ENCODE data around the gene HSD11B1.
"Not testable (repeated sequence)": the region's sequence is repeated elsewhere in the genome, so short reads cannot be mapped to it uniquely, and the experiment has no call there.

HSD11B1 gene

GRCh38 chr1:209691237-209691636 is 13.4 kb upstream of the HSD11B1 start:
- DNase-seq (ENCODE audit: low read depth in 2 of 3, low spot score in 2 of 3) = no peak

GRCh38 chr1:209692296-209692695 is 12.3 kb upstream of the HSD11B1 start:
- no peak for DNase-seq (ENCODE audit: low read depth in 2 of 3, low spot score in 2 of 3)

GRCh38 chr1:209692745-209693504 is 11.7 kb upstream of the HSD11B1 start:
- DNase-seq (ENCODE audit: low read depth in 2 of 3, low spot score in 2 of 3) = peak; percentile 23 to 56 (median 36)

- no peak for DNase-seq (ENCODE audit: low read depth in 2 of 3, low spot score in 2 of 3)
These were observed 8.0 kb upstream of the HSD11B1 start for GRCh38 chr1:209696673-209697072.

- DNase-seq (ENCODE audit: low read depth in 2 of 3, low spot score in 2 of 3) = no peak
These were observed 7.5 kb upstream of the HSD11B1 start for GRCh38 chr1:209697126-209697525.

GRCh38 chr1:209700686-209701085 is 4.0 kb upstream of the HSD11B1 start:
- not testable (repeated sequence) for DNase-seq (ENCODE audit: low read depth in 2 of 3, low spot score in 2 of 3)

- no peak for DNase-seq (ENCODE audit: low read depth in 2 of 3, low spot score in 2 of 3)
These were observed 1.8 kb upstream of the HSD11B1 start for GRCh38 chr1:209702832-209703231.

GRCh38 chr1:209703834-209704504 is 677 bp upstream of the HSD11B1 start:
- DNase-seq (ENCODE audit: low read depth in 2 of 3, low spot score in 2 of 3) = no peak

- DNase-seq (ENCODE audit: low read depth in 2 of 3, low spot score in 2 of 3) = no peak
These were observed 470 bp downstream of the HSD11B1 start for GRCh38 chr1:209705033-209705598.

- DNase-seq (ENCODE audit: low read depth in 2 of 3, low spot score in 2 of 3) = no peak
These were observed 2.0 kb downstream of the HSD11B1 start for GRCh38 chr1:209706622-209707021.

- DNase-seq (ENCODE audit: low read depth in 2 of 3, low spot score in 2 of 3) = no peak
These were observed 2.7 kb downstream of the HSD11B1 start for GRCh38 chr1:209707308-209707707.

GRCh38 chr1:209708297-209708696 is 3.7 kb downstream of the HSD11B1 start:
- DNase-seq (ENCODE audit: low read depth in 2 of 3, low spot score in 2 of 3) = no peak

- no peak for DNase-seq (ENCODE audit: low read depth in 2 of 3, low spot score in 2 of 3)
These were observed 5.4 kb downstream of the HSD11B1 start for GRCh38 chr1:209710093-209710492.

GRCh38 chr1:209710847-209711246 is 6.2 kb downstream of the HSD11B1 start:
- no peak for DNase-seq (ENCODE audit: low read depth in 2 of 3, low spot score in 2 of 3)

GRCh38 chr1:209714338-209714737 is 9.7 kb downstream of the HSD11B1 start:
- no peak for DNase-seq (ENCODE audit: low read depth in 2 of 3, low spot score in 2 of 3)

- no peak for DNase-seq (ENCODE audit: low read depth in 2 of 3, low spot score in 2 of 3)
These were observed 10.7 kb downstream of the HSD11B1 start for GRCh38 chr1:209715314-209715713.

- no peak for DNase-seq (ENCODE audit: low read depth in 2 of 3, low spot score in 2 of 3)
These were observed 13.2 kb downstream of the HSD11B1 start for GRCh38 chr1:209717818-209718217.

- no peak for DNase-seq (ENCODE audit: low read depth in 2 of 3, low spot score in 2 of 3)
These were observed 15.7 kb downstream of the HSD11B1 start for GRCh38 chr1:209720326-209720725.

GRCh38 chr1:209720826-209721225 is 16.2 kb downstream of the HSD11B1 start:
- no peak for DNase-seq (ENCODE audit: low read depth in 2 of 3, low spot score in 2 of 3)

GRCh38 chr1:209721323-209721722 is 16.7 kb downstream of the HSD11B1 start:
- DNase-seq (ENCODE audit: low read depth in 2 of 3, low spot score in 2 of 3) = no peak

- DNase-seq (ENCODE audit: low read depth in 2 of 3, low spot score in 2 of 3) = no peak
These were observed 18.6 kb downstream of the HSD11B1 start for GRCh38 chr1:209723265-209723664.
